Measurements from ENCODE around the gene MACROD2. TPM values are rescaled to one million over a fixed set of nuclear protein-coding genes. Genes with fewer than 3 reads are reported as not detected.

Gene MACROD2
- total and polyA plus RNA-seq, 11 donors = 0.54 to 5.4 (median 2.4) TPM

GRCh38 chr20:15653396-15654207 is 1658.3 kb downstream of the MACROD2 start:
- intact Hi-C loops (cut with DNase I) = no loop called here
- H3K27ac ChIP-seq = no peak overlapping the region
- H3K27me3 ChIP-seq = no peaks in the 10 kb centered on the region
- H3K36me3 ChIP-seq = no peaks in the 10 kb centered on the region
- DNase-seq (no peak), ATAC-seq (no peak)
- TF ChIP-seq POLR2A (IDR thresholded peaks at IDR 0.05) = no peak
- TF ChIP-seq, protein P1, sequence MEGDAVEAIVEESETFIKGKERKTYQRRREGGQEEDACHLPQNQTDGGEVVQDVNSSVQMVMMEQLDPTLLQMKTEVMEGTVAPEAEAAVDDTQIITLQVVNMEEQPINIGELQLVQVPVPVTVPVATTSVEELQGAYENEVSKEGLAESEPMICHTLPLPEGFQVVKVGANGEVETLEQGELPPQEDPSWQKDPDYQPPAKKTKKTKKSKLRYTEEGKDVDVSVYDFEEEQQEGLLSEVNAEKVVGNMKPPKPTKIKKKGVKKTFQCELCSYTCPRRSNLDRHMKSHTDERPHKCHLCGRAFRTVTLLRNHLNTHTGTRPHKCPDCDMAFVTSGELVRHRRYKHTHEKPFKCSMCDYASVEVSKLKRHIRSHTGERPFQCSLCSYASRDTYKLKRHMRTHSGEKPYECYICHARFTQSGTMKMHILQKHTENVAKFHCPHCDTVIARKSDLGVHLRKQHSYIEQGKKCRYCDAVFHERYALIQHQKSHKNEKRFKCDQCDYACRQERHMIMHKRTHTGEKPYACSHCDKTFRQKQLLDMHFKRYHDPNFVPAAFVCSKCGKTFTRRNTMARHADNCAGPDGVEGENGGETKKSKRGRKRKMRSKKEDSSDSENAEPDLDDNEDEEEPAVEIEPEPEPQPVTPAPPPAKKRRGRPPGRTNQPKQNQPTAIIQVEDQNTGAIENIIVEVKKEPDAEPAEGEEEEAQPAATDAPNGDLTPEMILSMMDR (IDR thresholded peaks at IDR 0.05) = no peak
- H3K9me3 ChIP-seq = no peaks in the 10 kb centered on the region
- no peak overlapping the region for H3K4me3 ChIP-seq
- H3K4me1 ChIP-seq = no peaks in the 10 kb centered on the region
- WGBS, 4 donors = 83 to 90% (median 87%) methylated on average over 8 of the region's 8 CpGs

GRCh38 chr20:15654208-15654649 is 1658.9 kb downstream of the MACROD2 start:
- ATAC-seq = peak in 3 of 4 donors; percentile 58 to 75 (median 69)
- no peaks in the 10 kb centered on the region for H3K4me1 ChIP-seq
- H3K27ac ChIP-seq = no peak overlapping the region
- no peaks in the 10 kb centered on the region for H3K27me3 ChIP-seq
- no peaks in the 10 kb centered on the region for H3K36me3 ChIP-seq
- no peak overlapping the region for H3K4me3 ChIP-seq
- peak in 1 of 5 donors; percentile 26 for DNase-seq
- intact Hi-C loops (cut with DNase I) = no loop called here
- 43 to 59% (median 47%) methylated on average over 2 of the region's 2 CpGs for WGBS, 4 donors
- H3K9me3 ChIP-seq = no peaks in the 10 kb centered on the region
- TF ChIP-seq, protein P1 (IDR thresholded peaks at IDR 0.05) = peak; percentile 24 to 56 (median 46)
- no peak for TF ChIP-seq POLR2A (IDR thresholded peaks at IDR 0.05)

- 79 to 89% (median 86%) methylated on average over 7 of the region's 7 CpGs for WGBS, 4 donors
- no peak overlapping the region for H3K27ac ChIP-seq
- DNase-seq = no peak
- no peaks in the 10 kb centered on the region for H3K36me3 ChIP-seq
- ATAC-seq = no peak
- TF ChIP-seq, protein P1 (IDR thresholded peaks at IDR 0.05) = no peak
- TF ChIP-seq POLR2A (IDR thresholded peaks at IDR 0.05) = no peak
- H3K4me1 ChIP-seq = no peaks in the 10 kb centered on the region
- H3K9me3 ChIP-seq = no peaks in the 10 kb centered on the region
- H3K4me3 ChIP-seq = no peak overlapping the region
- no peaks in the 10 kb centered on the region for H3K27me3 ChIP-seq
- intact Hi-C loops (cut with DNase I) = no loop called here
Observed at GRCh38 chr20:15655295-15655874, 1660.1 kb downstream of the MACROD2 start.

DNA sequence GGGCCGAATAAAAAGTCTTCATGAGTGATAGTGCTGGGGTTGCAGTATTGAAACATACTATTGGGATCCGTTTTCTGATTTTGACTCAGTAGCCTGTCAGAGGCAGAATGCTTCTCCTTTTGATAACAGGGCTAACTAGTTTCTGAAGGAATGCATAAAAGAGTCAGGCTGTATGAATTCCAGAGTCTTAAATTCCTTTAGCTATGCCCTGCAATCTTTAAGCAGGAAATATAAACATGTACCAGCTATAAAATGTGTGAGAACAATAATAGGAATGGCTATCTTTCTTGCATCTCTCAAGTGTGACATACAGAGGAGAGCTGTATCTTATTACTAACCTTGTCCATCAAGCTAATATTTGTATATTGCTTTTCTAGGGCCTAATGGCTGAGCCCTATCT is 1660.8 kb downstream of the MACROD2 start:
- Histone ChIP-seq H3K4me1 (no peaks in the 10 kb centered on the region), H3K9me3 (no peaks in the 10 kb centered on the region), H3K36me3 (no peaks in the 10 kb centered on the region), H3K27me3 (no peaks in the 10 kb centered on the region), H3K4me3 (no peak overlapping the region), H3K27ac (no peak overlapping the region)
- ATAC-seq (no peak), DNase-seq (no peak)
- TF ChIP-seq POLR2A (IDR thresholded peaks at IDR 0.05) = no peak
- TF ChIP-seq, protein P1 (IDR thresholded peaks at IDR 0.05) = no peak
- WGBS, 4 donors = 54 to 73% (median 66%) methylated on average over 2 of the region's 2 CpGs
- intact Hi-C loops (cut with DNase I) = no loop called here
